ENCODE data around the gene CUL3.

CUL3 gene

GRCh38 chr2:224421065-224421464 lies 164.1 kb downstream of the CUL3 start:
- DNase-seq (ENCODE audit: low read depth in 2 of 2): no peak

All from activated CD4-positive, alpha-beta T cell treated with anti-CD3 and anti-CD28 coated beads for 24 hours (primary cell).